ENCODE results near the gene CDK18.

Gene CDK18

GRCh38 chr1:205536759-205537361 is 32.4 kb downstream of the CDK18 start:
- no peak for DNase-seq (ENCODE audit: low read depth, low spot score)

- DNase-seq (ENCODE audit: low read depth, low spot score) = no peak
These were observed 33.0 kb downstream of the CDK18 start for GRCh38 chr1:205537386-205538018.

- DNase-seq (ENCODE audit: low read depth, low spot score) = no peak
These were observed 33.9 kb downstream of the CDK18 start for GRCh38 chr1:205538235-205538840.

GRCh38 chr1:205541161-205541886 is 36.9 kb downstream of the CDK18 start:
- no peak for DNase-seq (ENCODE audit: low read depth, low spot score)

- DNase-seq (ENCODE audit: low read depth, low spot score) = no peak
These were observed 37.9 kb downstream of the CDK18 start for GRCh38 chr1:205542367-205542766.

- DNase-seq (ENCODE audit: low read depth, low spot score) = no peak
These were observed 39.2 kb downstream of the CDK18 start for GRCh38 chr1:205543351-205544301.

GRCh38 chr1:205545001-205545919 is 40.8 kb downstream of the CDK18 start:
- DNase-seq (ENCODE audit: low read depth, low spot score) = no peak

- DNase-seq (ENCODE audit: low read depth, low spot score) = no peak
These were observed 41.5 kb downstream of the CDK18 start for GRCh38 chr1:205545991-205546390.

- no peak for DNase-seq (ENCODE audit: low read depth, low spot score)
These were observed 42.1 kb downstream of the CDK18 start for GRCh38 chr1:205546541-205546940.

GRCh38 chr1:205547936-205548827 is 43.7 kb downstream of the CDK18 start:
- no peak for DNase-seq (ENCODE audit: low read depth, low spot score)

- DNase-seq (ENCODE audit: low read depth, low spot score) = no peak
These were observed 49.8 kb downstream of the CDK18 start for GRCh38 chr1:205554026-205554811.

GRCh38 chr1:205561501-205562203 is 57.2 kb downstream of the CDK18 start:
- no peak for DNase-seq (ENCODE audit: low read depth, low spot score)

GRCh38 chr1:205563927-205564441 is 59.5 kb downstream of the CDK18 start:
- no peak for DNase-seq (ENCODE audit: low read depth, low spot score)

GRCh38 chr1:205565799-205566198 is 61.3 kb downstream of the CDK18 start:
- no peak for DNase-seq (ENCODE audit: low read depth, low spot score)

- no peak for DNase-seq (ENCODE audit: low read depth, low spot score)
These were observed 63.2 kb downstream of the CDK18 start for GRCh38 chr1:205567716-205568115.

GRCh38 chr1:205568135-205568468 is 63.6 kb downstream of the CDK18 start:
- no peak for DNase-seq (ENCODE audit: low read depth, low spot score)

GRCh38 chr1:205568469-205569361 is 64.2 kb downstream of the CDK18 start:
- no peak for DNase-seq (ENCODE audit: low read depth, low spot score)

Measured in activated CD4-positive, CD25-positive, alpha-beta regulatory T cell treated with anti-CD3 and anti-CD28 coated beads, Interleukin-2, amount 50 U/mL, for 16 hours (primary cell).